Measurements from ENCODE around the gene LSAMP. TPM values are rescaled to one million over a fixed set of nuclear protein-coding genes. Genes with fewer than 3 reads are reported as not detected.

Gene LSAMP
- total RNA-seq, 1 experiment from 2014 or later: 5.7 TPM

DNA sequence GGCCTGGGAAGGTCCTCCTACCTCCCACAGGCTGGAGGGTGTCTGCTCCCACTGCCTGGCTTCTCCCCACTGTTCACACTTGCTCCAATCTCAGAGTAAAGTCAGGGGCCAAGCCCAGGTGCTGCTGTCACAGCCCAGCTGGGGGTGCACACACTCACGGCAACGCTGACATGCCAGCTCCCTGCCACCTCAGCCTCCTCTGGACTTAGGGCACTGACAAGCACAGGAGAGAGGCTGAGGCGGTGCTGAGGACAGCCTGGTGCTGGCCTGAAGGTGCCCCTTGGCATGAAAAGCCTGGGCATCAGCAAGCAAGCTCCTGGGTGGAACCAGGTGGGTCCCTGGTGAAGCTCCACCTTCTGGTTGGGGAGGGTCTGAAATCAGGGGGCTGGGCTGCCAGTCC, 53.0 kb downstream of the LSAMP start:
- peaks cover 30% of the 10 kb centered on the region for H3K4me1 Mint-ChIP-seq
- TF ChIP-seq, protein P1, sequence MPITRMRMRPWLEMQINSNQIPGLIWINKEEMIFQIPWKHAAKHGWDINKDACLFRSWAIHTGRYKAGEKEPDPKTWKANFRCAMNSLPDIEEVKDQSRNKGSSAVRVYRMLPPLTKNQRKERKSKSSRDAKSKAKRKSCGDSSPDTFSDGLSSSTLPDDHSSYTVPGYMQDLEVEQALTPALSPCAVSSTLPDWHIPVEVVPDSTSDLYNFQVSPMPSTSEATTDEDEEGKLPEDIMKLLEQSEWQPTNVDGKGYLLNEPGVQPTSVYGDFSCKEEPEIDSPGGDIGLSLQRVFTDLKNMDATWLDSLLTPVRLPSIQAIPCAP (CRISPR knock-in tag; IDR thresholded peaks at IDR 0.05): no peak
- TF ChIP-seq, protein P2, sequence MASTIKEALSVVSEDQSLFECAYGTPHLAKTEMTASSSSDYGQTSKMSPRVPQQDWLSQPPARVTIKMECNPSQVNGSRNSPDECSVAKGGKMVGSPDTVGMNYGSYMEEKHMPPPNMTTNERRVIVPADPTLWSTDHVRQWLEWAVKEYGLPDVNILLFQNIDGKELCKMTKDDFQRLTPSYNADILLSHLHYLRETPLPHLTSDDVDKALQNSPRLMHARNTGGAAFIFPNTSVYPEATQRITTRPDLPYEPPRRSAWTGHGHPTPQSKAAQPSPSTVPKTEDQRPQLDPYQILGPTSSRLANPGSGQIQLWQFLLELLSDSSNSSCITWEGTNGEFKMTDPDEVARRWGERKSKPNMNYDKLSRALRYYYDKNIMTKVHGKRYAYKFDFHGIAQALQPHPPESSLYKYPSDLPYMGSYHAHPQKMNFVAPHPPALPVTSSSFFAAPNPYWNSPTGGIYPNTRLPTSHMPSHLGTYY (CRISPR knock-in tag; IDR thresholded peaks at IDR 0.05): no peak
- TF ChIP-seq, protein P3, sequence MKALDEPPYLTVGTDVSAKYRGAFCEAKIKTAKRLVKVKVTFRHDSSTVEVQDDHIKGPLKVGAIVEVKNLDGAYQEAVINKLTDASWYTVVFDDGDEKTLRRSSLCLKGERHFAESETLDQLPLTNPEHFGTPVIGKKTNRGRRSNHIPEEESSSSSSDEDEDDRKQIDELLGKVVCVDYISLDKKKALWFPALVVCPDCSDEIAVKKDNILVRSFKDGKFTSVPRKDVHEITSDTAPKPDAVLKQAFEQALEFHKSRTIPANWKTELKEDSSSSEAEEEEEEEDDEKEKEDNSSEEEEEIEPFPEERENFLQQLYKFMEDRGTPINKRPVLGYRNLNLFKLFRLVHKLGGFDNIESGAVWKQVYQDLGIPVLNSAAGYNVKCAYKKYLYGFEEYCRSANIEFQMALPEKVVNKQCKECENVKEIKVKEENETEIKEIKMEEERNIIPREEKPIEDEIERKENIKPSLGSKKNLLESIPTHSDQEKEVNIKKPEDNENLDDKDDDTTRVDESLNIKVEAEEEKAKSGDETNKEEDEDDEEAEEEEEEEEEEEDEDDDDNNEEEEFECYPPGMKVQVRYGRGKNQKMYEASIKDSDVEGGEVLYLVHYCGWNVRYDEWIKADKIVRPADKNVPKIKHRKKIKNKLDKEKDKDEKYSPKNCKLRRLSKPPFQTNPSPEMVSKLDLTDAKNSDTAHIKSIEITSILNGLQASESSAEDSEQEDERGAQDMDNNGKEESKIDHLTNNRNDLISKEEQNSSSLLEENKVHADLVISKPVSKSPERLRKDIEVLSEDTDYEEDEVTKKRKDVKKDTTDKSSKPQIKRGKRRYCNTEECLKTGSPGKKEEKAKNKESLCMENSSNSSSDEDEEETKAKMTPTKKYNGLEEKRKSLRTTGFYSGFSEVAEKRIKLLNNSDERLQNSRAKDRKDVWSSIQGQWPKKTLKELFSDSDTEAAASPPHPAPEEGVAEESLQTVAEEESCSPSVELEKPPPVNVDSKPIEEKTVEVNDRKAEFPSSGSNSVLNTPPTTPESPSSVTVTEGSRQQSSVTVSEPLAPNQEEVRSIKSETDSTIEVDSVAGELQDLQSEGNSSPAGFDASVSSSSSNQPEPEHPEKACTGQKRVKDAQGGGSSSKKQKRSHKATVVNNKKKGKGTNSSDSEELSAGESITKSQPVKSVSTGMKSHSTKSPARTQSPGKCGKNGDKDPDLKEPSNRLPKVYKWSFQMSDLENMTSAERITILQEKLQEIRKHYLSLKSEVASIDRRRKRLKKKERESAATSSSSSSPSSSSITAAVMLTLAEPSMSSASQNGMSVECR (CRISPR knock-in tag; IDR thresholded peaks at IDR 0.05; ENCODE audit: borderline replicate concordance): no peak
- TF ChIP-seq, protein P4, sequence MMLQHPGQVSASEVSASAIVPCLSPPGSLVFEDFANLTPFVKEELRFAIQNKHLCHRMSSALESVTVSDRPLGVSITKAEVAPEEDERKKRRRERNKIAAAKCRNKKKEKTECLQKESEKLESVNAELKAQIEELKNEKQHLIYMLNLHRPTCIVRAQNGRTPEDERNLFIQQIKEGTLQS (CRISPR knock-in tag; conservative IDR thresholded peaks at IDR 0.05): no peak
- H3K4me3 Mint-ChIP-seq: no peak overlapping the region
- no peaks in the 10 kb centered on the region for H3K27me3 Mint-ChIP-seq (ENCODE audit: low read depth)
- H3K9me3 Mint-ChIP-seq: 0 out of 2 replicates have a peak, but pooled peaks cover 2% of the 10 kb centered on the region
- H3K36me3 Mint-ChIP-seq: no peaks in the 10 kb centered on the region; the same call in 1 of the 2 replicates
- ATAC-seq: no peak
- CTCF ChIA-PET: no interaction called here
- DNase-seq (ENCODE audit: low spot score): no peak
- POLR2A ChIA-PET: no interaction called here
- H3K27ac Mint-ChIP-seq: no peak overlapping the region

DNA sequence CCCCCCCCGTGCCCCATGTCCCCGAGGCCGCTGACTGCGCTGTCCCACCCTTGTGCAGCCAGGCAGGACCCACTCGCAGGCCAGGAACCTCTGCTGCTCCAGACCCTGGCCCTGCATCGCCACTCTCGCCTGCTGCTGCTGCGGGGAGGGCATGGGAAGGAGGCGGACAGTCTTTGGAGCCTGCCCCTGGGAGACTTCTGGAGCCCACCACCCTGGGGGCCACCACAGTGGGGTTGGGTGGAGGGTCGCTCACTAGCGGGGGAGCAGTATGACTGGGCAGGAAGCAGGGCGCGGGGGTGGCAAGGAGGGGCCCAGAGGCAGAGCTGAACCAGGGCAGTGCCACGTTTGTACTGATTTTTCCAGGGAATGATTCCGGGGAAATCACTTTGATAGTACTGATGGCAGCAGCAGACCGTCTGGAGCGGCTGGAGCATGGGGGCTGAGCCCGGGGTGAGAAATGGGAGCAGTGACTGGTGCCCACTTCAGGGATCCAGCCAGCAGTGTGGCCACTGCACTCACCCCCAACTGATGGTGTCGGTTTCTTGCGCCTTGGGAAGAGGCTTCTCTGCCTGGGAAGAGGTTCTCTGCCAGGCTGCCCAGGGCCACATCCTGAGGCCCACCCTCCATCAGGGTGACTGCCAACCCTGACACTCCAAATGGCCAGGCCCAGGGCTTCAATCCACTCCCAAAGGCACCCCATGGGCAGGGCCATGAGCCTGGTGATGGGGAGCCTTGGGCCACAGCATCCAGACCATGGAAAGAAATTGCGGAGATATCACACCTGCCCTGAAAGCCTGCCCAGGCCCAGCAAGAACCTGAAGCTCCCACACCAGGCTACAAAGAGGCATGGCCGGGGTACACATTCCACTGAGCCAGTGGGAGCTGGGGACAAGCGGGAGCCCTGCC, 53.7 kb downstream of the LSAMP start:
- ATAC-seq (no peak), DNase-seq (ENCODE audit: low spot score) (no peak)
- H3K4me1 Mint-ChIP-seq: peaks cover 30% of the 10 kb centered on the region
- H3K36me3 Mint-ChIP-seq: no peaks in the 10 kb centered on the region; the same call in 1 of the 2 replicates
- H3K4me3 Mint-ChIP-seq: no peak overlapping the region
- ChIA-PET CTCF (interaction anchor here (1.4 kb wide), 1 partner anchor 224 kb away, joined by 5 read pairs; no protein-coding TSS in a partner anchor), POLR2A (interaction anchor here (0.6 kb wide), 1 partner anchor 19 kb away, joined by 3 read pairs; no protein-coding TSS in a partner anchor)
- H3K9me3 Mint-ChIP-seq: 0 out of 2 replicates have a peak, but pooled peaks cover 3% of the 10 kb centered on the region
- H3K27ac Mint-ChIP-seq: no peak overlapping the region
- TF ChIP-seq OVOL2 (CRISPR knock-in tag; IDR thresholded peaks at IDR 0.05; ENCODE audit: borderline replicate concordance): no peak
- TF ChIP-seq, protein P5, sequence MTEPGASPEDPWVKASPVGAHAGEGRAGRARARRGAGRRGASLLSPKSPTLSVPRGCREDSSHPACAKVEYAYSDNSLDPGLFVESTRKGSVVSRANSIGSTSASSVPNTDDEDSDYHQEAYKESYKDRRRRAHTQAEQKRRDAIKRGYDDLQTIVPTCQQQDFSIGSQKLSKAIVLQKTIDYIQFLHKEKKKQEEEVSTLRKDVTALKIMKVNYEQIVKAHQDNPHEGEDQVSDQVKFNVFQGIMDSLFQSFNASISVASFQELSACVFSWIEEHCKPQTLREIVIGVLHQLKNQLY (CRISPR knock-in tag; IDR thresholded peaks at IDR 0.05): no peak
- TF ChIP-seq, protein P6, sequence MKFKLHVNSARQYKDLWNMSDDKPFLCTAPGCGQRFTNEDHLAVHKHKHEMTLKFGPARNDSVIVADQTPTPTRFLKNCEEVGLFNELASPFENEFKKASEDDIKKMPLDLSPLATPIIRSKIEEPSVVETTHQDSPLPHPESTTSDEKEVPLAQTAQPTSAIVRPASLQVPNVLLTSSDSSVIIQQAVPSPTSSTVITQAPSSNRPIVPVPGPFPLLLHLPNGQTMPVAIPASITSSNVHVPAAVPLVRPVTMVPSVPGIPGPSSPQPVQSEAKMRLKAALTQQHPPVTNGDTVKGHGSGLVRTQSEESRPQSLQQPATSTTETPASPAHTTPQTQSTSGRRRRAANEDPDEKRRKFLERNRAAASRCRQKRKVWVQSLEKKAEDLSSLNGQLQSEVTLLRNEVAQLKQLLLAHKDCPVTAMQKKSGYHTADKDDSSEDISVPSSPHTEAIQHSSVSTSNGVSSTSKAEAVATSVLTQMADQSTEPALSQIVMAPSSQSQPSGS (CRISPR knock-in tag; IDR thresholded peaks at IDR 0.05; ENCODE audit: borderline replicate concordance, low read depth): no peak
- no peak for TF ChIP-seq TCF7 (CRISPR knock-in tag; IDR thresholded peaks at IDR 0.05; ENCODE audit: low read depth)
- TF ChIP-seq, protein P7, sequence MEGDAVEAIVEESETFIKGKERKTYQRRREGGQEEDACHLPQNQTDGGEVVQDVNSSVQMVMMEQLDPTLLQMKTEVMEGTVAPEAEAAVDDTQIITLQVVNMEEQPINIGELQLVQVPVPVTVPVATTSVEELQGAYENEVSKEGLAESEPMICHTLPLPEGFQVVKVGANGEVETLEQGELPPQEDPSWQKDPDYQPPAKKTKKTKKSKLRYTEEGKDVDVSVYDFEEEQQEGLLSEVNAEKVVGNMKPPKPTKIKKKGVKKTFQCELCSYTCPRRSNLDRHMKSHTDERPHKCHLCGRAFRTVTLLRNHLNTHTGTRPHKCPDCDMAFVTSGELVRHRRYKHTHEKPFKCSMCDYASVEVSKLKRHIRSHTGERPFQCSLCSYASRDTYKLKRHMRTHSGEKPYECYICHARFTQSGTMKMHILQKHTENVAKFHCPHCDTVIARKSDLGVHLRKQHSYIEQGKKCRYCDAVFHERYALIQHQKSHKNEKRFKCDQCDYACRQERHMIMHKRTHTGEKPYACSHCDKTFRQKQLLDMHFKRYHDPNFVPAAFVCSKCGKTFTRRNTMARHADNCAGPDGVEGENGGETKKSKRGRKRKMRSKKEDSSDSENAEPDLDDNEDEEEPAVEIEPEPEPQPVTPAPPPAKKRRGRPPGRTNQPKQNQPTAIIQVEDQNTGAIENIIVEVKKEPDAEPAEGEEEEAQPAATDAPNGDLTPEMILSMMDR (IDR thresholded peaks at IDR 0.05): no peak
- no peak for TF ChIP-seq FOXJ3 (CRISPR knock-in tag; IDR thresholded peaks at IDR 0.05; ENCODE audit: borderline replicate concordance)
- TF ChIP-seq, protein P8, sequence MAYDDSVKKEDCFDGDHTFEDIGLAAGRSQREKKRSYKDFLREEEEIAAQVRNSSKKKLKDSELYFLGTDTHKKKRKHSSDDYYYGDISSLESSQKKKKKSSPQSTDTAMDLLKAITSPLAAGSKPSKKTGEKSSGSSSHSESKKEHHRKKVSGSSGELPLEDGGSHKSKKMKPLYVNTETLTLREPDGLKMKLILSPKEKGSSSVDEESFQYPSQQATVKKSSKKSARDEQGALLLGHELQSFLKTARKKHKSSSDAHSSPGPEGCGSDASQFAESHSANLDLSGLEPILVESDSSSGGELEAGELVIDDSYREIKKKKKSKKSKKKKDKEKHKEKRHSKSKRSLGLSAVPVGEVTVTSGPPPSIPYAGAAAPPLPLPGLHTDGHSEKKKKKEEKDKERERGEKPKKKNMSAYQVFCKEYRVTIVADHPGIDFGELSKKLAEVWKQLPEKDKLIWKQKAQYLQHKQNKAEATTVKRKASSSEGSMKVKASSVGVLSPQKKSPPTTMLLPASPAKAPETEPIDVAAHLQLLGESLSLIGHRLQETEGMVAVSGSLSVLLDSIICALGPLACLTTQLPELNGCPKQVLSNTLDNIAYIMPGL (CRISPR knock-in tag; IDR thresholded peaks at IDR 0.05): no peak
- TF ChIP-seq ZBTB21 (CRISPR knock-in tag; IDR thresholded peaks at IDR 0.05; ENCODE audit: borderline replicate concordance): no peak
- TF ChIP-seq, protein P9, sequence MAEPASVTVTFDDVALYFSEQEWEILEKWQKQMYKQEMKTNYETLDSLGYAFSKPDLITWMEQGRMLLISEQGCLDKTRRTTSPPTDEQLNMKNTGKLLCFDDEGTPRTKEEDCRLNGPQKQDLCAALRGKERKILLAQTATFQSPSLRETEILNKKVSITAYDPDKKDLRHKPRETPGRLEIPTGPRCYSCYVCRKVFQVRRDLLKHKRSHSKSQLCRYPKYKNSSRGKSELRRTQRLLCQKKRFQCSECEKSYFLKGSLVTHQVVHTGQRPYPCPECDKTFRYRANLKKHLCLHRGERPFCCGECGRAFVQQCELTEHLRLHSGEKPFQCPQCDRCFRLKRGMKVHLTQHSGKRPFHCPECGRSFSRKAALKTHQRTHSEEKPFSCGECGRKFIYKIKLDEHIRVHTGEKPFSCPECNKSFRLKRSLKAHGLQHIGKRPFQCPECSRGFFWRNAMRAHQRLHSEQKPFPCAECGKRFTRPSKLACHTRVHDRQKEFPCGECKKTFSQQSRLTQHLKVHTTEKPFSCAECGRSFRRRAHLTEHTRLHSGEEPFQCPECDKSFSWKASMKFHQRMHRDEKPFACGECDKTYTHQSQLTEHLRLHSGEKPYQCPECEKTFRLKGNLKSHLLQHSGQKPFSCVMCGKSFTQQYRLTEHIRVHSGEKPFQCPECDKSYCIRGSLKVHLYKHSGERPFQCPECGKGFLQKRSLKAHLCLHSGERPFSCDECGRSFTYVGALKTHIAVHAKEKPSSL (CRISPR knock-in tag; conservative IDR thresholded peaks at IDR 0.05): no peak
- no peak for TF ChIP-seq MXD4 (CRISPR knock-in tag; IDR thresholded peaks at IDR 0.05; ENCODE audit: borderline replicate concordance)
- no peak for TF ChIP-seq GTF2I (CRISPR knock-in tag; conservative IDR thresholded peaks at IDR 0.05)
- no peak for TF ChIP-seq TEAD1 (CRISPR knock-in tag; IDR thresholded peaks at IDR 0.05)
- H3K27me3 Mint-ChIP-seq (ENCODE audit: low read depth): no peaks in the 10 kb centered on the region
